Measurements from ENCODE around the gene TGM1.
"Not testable (repeated sequence)": the region's sequence is repeated elsewhere in the genome, so short reads cannot be mapped to it uniquely, and the experiment has no call there.

TGM1 gene

DNA sequence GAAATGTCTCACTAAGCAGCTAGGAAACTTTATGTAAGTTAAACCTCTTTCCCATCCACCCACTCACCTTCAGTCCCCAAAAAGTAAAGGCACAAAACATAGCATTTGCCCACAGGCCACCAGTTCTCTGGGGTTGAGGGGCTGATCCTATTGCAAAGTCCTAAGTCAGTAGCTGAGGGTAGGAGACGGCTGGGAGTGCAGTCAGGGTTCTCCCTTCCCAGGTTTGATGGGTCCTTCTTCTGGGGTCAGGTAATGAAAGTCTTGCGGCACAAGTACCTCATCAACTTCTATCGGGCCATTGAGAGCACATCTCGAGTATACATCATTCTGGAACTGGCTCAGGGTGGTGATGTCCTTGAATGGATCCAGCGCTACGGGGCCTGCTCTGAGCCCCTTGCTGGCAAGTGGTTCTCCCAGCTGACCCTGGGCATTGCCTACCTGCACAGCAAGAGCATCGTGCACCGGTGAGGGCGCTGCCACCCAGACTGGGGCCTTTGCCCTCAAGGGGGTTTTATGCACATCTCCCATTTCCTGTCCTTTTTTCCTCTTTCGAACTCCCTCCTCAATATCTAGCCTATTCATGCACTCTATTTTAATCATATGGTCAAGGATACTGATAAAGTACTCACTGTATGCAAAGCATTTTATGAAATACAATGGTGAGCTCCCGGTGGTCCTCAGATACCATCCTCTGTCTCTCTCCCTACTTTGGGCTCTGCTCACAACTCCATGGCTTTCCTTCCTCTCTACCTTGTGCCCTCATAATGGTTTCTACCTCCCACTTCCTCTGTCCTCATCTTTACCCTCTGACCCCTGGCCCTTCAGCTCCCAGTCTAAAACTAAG lies 56.5 kb downstream of the TGM1 start:
- DNase-seq (ENCODE audit: low spot score), result peak; percentile 2

- peak; percentile 3 for DNase-seq (ENCODE audit: low spot score)
Observed at GRCh38 chr14:24204163-24205146, 58.5 kb downstream of the TGM1 start.

- not testable (repeated sequence) for DNase-seq (ENCODE audit: low spot score)
Observed at GRCh38 chr14:24203249-24203886, 59.6 kb downstream of the TGM1 start.

DNA sequence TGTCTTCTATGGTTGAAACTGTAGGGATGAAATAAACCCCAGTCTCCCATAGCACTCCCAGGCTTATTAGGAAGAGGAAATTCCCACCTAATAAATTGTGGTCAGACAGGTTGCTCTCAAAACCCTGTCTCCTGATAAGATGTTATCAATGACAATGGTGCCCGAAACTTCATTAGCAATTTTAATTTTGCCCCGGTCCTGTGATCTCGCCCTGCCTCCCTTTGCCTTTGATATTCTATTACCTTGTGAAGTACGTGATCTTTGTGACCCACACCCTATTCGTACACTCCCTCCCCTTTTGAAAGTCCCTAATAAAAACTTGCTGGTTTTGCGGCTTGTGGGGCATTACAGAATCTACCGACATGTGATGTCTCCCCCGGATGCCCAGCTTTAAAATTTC lies 60.4 kb downstream of the TGM1 start:
- DNase-seq (ENCODE audit: low spot score), result not testable (repeated sequence)

Data from HuH-7.5 (cell line).